HCT116 (cell line): ENCODE measurements around the gene TBC1D17. TPM values are rescaled to one million over a fixed set of nuclear protein-coding genes. Genes with fewer than 3 reads are reported as not detected.

Experiments used
- ATAC-seq: fragments of 200-7000 bp; cut with Tn5 transposase; 2 replicates; pipeline ENCODE4 v1.9.1; 2020; ENCODE audit warnings: mild to moderate bottlenecking, moderate library complexity
- BruUV-seq: library from RNA; stranded (reverse); fragments of 400-500 nt; replicated peaks from 2 replicates; lab custom pipeline; 2021; lab: Mats Ljungman, UMichigan
- CTCF ChIA-PET: fragments of 300-600 bp; sonication (Branson Sonifier 250); formaldehyde crosslinking; loops from one replicate; lab custom pipeline; 2021; ENCODE audit warnings: antibody characterized with exemption; lab: Charles Lee
- POLR2A ChIA-PET: fragments of 300-600, 350-600 bp; sonication (Branson Sonifier 250); formaldehyde crosslinking; loops from one replicate; lab custom pipeline; 2021; ENCODE audit warnings: antibody characterized with exemption; lab: Charles Lee
- RAD21 ChIA-PET, 2 experiments: fragments of 300-600 bp; sonication (Branson Sonifier 250); formaldehyde crosslinking; loops; one replicate each; lab custom pipeline; 2023; ENCODE audit warnings: low total read pairs in 2 of 2; ENCODE audit not compliant: uncharacterized antibody in 2 of 2, unreplicated experiment in 2 of 2, low non-redundant PET in 1 of 2; lab: Charles Lee
- DNase-seq: peaks from one replicate; pipeline ENCODE4 v3.0.0-alpha.2; 2010; ENCODE audit warnings: low read depth, low spot score
- H2AFZ ChIP-seq: fragments of 200-600 bp; shearing (Covaris generic), sonication (generic); 2 replicates; pipeline ENCODE4 v1.6.1; 2017; ENCODE audit warnings: low read depth, mixed run types, mixed read lengths, antibody characterized with exemption, low read length; ENCODE audit not compliant: poor library complexity, severe bottlenecking
- H3K27ac ChIP-seq: 2 replicates; pipeline ENCODE4 v1.5.1; 2012; ENCODE audit warnings: low read depth, low read length
- H3K27me3 ChIP-seq: fragments of 200-600 bp; sonication (generic); 2 replicates; pipeline ENCODE4 v1.6.1; 2016; ENCODE audit warnings: mixed run types, low read length, mixed read lengths; ENCODE audit not compliant: insufficient read depth
- H3K36me3 ChIP-seq, 2 experiments: fragments of 200-500 bp in 1 of 2; fragments of 200-600 bp in 1 of 2; sonication (Bioruptor generic) in 1 of 2; sonication (generic) in 1 of 2; 2 replicates each; pipeline versions ENCODE4 v1.5.1 to v1.6.1; 2014 to 2016; ENCODE audit warnings: low read length in 2 of 2, inconsistent platforms in 1 of 2, mixed read lengths in 1 of 2, mixed run types in 1 of 2; ENCODE audit not compliant: insufficient read depth in 2 of 2, control insufficient read depth in 1 of 2
- H3K4me1 ChIP-seq, 2 experiments: fragments of 200-600 bp in 1 of 2; sonication (generic) in 1 of 2; 2 replicates each; pipeline versions ENCODE4 v1.5.1 to v1.6.1; 2012 to 2017; ENCODE audit warnings: low read length in 2 of 2, inconsistent platforms in 1 of 2, mild to moderate bottlenecking in 1 of 2, mixed read lengths in 1 of 2, mixed run types in 1 of 2, moderate library complexity in 1 of 2; ENCODE audit not compliant: insufficient read depth in 2 of 2, control insufficient read depth in 1 of 2
- H3K4me2 ChIP-seq: fragments of 200-600 bp; sonication (generic); 2 replicates; pipeline ENCODE4 v1.6.1; 2017; ENCODE audit warnings: mixed run types, low read length, mixed read lengths
- H3K4me3 ChIP-seq, 2 experiments: fragments of 200-600 bp in 1 of 2; sonication (generic) in 1 of 2; replicated peaks in 1 of 2; 2 replicates each; pipeline ENCODE4 v1.5.1; 2011 to 2016; ENCODE audit warnings: low read length in 2 of 2, control low read depth in 1 of 2, low read depth in 1 of 2, mild to moderate bottlenecking in 1 of 2, mixed read lengths in 1 of 2, mixed run types in 1 of 2
- H3K79me2 ChIP-seq: fragments of 200-600 bp; sonication (generic); 2 replicates; pipeline ENCODE4 v1.6.1; 2017; ENCODE audit warnings: mild to moderate bottlenecking, mixed run types, low read length, moderate library complexity, mixed read lengths; ENCODE audit not compliant: insufficient read depth
- H3K9ac ChIP-seq: fragments of 200-600 bp; sonication (generic); 2 replicates; pipeline ENCODE4 v1.6.1; 2016; ENCODE audit warnings: low read length, mixed read lengths
- H3K9me2 ChIP-seq: fragments of 200-600 bp; sonication (generic), shearing (Covaris generic); 2 replicates; pipeline ENCODE4 v1.6.1; 2017; ENCODE audit warnings: mixed run types, mild to moderate bottlenecking, moderate library complexity; ENCODE audit not compliant: insufficient read depth
- H3K9me3 ChIP-seq, 2 experiments: fragments of 200-500 bp in 1 of 2; fragments of 200-600 bp in 1 of 2; sonication (Bioruptor generic) in 1 of 2; sonication (generic) in 1 of 2; 2 replicates each; pipeline ENCODE4 v1.6.1; 2014 to 2017; ENCODE audit warnings: low read length in 2 of 2, mixed read lengths in 2 of 2, inconsistent platforms in 1 of 2, low read depth in 1 of 2, mild to moderate bottlenecking in 1 of 2, mixed run types in 1 of 2, moderate library complexity in 1 of 2; ENCODE audit not compliant: control insufficient read depth in 1 of 2, insufficient read depth in 1 of 2
- H4K20me1 ChIP-seq: fragments of 200-600 bp; sonication (generic), shearing (Covaris generic); 2 replicates; pipeline ENCODE4 v1.6.1; 2017; ENCODE audit warnings: mixed run types, mild to moderate bottlenecking, moderate library complexity; ENCODE audit not compliant: insufficient read depth
- CBX3 ChIP-seq: IDR thresholded peaks from 2 replicates; pipeline ENCODE4 v1.6.1; 2012; ENCODE audit warnings: low read depth
- ELF1 ChIP-seq: IDR thresholded peaks from 2 replicates; pipeline ENCODE4 v1.6.1; 2012; ENCODE audit warnings: low read depth, borderline replicate concordance
- EZH2 ChIP-seq: fragments of 200-600 bp; sonication (generic); IDR thresholded peaks from 2 replicates; pipeline ENCODE4 v1.6.1; 2017; ENCODE audit warnings: antibody characterized with exemption, mixed run types
- EZH2phosphoT487 ChIP-seq: fragments of 200-600 bp; IDR thresholded peaks from 2 replicates; pipeline ENCODE4 v1.6.1; 2018; ENCODE audit warnings: antibody characterized with exemption, borderline replicate concordance
- JUND ChIP-seq: IDR thresholded peaks from 2 replicates; pipeline ENCODE4 v1.6.1; 2012
- POLR2A ChIP-seq: IDR thresholded peaks from 2 replicates; pipeline ENCODE4 v1.7.0; 2011; ENCODE audit warnings: borderline replicate concordance; ENCODE audit not compliant: insufficient read depth, insufficient read length; ENCODE audit errors: extremely low read depth
- POLR2AphosphoS5 ChIP-seq: IDR thresholded peaks from 2 replicates; pipeline ENCODE4 v1.6.1; 2011; ENCODE audit warnings: mild to moderate bottlenecking, low read depth, low read length, moderate library complexity
- RAD21 ChIP-seq: IDR thresholded peaks from 2 replicates; pipeline ENCODE4 v1.6.1; 2012; ENCODE audit warnings: low read depth, mild to moderate bottlenecking
- SIN3A ChIP-seq: IDR thresholded peaks from 2 replicates; pipeline ENCODE4 v1.6.1; 2012; ENCODE audit warnings: low read depth
- SP1 ChIP-seq: IDR thresholded peaks from 2 replicates; pipeline ENCODE4 v1.6.1; 2012; ENCODE audit warnings: low read depth
- SRF ChIP-seq: IDR thresholded peaks from 2 replicates; pipeline ENCODE4 v1.6.1; 2012; ENCODE audit warnings: low read depth
- TCF7L2 ChIP-seq: IDR thresholded peaks from 2 replicates; pipeline ENCODE4 v1.7.0; 2011; ENCODE audit warnings: borderline replicate concordance, inconsistent platforms; ENCODE audit not compliant: insufficient read depth, insufficient read length; ENCODE audit errors: extremely low read depth
- ZFX ChIP-seq: fragments of 450-650 bp; IDR thresholded peaks from 2 replicates; pipeline ENCODE4 v1.6.1; 2017
- ZNF274 ChIP-seq: fragments of 200-500 bp; sonication (Bioruptor generic); IDR thresholded peaks from 2 replicates; pipeline ENCODE4 v1.6.1; 2014; ENCODE audit warnings: mild to moderate bottlenecking, low read depth, low read length, inconsistent platforms
- intact Hi-C: fragments of 100-400 bp; cut with micrococcal nuclease; formaldehyde crosslinking; loops from 2 replicates; pipeline ENCODE4 v1.10.0; 2022
- total RNA-seq: library from RNA; stranded (reverse); gene quantifications from one replicate; pipeline ENCODE4 v1.2.1, GENCODE V29; 2021; ENCODE audit not compliant: unreplicated experiment
- TF ChIP-seq, protein P1 (sequence below): IDR thresholded peaks from 2 replicates; pipeline ENCODE4 v1.6.1; 2012
- TF ChIP-seq, protein P2 (sequence below), 3 experiments: fragments of 200-600 bp in 1 of 3; sonication (generic) in 1 of 3; IDR thresholded peaks in 2 of 3; conservative IDR thresholded peaks in 1 of 3; 2 replicates each; pipeline ENCODE4 v1.5.1; 2012 to 2017; ENCODE audit warnings: low read depth in 2 of 3, low read length in 2 of 3, antibody characterized with exemption in 1 of 3, borderline replicate concordance in 1 of 3, control low read depth in 1 of 3, mild to moderate bottlenecking in 1 of 3, mixed read lengths in 1 of 3, mixed run types in 1 of 3, moderate library complexity in 1 of 3; ENCODE audit not compliant: insufficient read depth in 1 of 3

TBC1D17 gene
- total RNA-seq, 1 experiment from 2014 or later, result 32.9 TPM

DNA sequence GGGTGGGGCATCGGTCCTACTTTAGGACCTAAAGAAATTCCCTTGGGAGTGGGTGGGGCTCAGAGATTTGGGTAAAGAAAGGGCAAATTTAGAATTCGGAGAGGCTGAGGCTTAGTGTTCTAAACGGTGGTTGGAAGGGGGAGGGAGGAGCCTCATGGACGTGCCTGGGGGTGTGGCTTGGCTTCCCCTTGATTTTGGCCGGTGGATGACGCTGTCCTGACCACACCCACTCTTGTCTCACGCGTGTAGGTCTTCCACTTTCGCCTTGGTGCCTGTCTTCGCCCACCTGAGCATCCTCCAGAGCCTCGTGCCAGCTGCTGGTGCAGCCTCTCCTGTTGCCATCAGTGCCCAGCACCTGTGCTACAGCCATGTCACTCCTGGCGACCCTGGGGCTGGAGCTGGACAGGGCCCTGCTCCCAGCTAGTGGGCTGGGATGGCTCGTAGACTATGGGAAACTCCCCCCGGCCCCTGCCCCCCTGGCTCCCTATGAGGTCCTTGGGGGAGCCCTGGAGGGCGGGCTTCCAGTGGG is 53.0 kb downstream of the TBC1D17 start:
- peak overlapping the region; percentile 58 to 97 for H3K4me3 ChIP-seq
- peak; percentile 38 for DNase-seq
- ATAC-seq, result peak; percentile 32
- no TSS peak for BruUV-seq
- no peaks in the 10 kb centered on the region for H3K27me3 ChIP-seq
- peak overlapping the region; percentile 100 for H3K4me2 ChIP-seq
- no peak overlapping the region for H2AFZ ChIP-seq
- intact Hi-C loops, result no loop called here
- no peaks in the 10 kb centered on the region for H4K20me1 ChIP-seq
- TF ChIP-seq EZH2, result no peak
- TF ChIP-seq, protein P1, sequence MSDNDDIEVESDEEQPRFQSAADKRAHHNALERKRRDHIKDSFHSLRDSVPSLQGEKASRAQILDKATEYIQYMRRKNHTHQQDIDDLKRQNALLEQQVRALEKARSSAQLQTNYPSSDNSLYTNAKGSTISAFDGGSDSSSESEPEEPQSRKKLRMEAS, result no peak
- no peak for TF ChIP-seq SRF
- CTCF ChIA-PET, result no interaction called here
- peaks cover 3 to 25% of the 10 kb centered on the region in 2 experiments; a peak in 3 of 4 replicates for H3K36me3 ChIP-seq
- no peaks in the 10 kb centered on the region for H3K9me2 ChIP-seq
- POLR2A ChIA-PET, result interaction anchor here (0.6 to 1.8 kb wide), 7 partner anchors 12 to 971 kb away, joined by 3 to 5 read pairs (median 3); no protein-coding TSS in a partner anchor
- no peaks in the 10 kb centered on the region for H3K9me3 ChIP-seq
- peak overlapping the region; percentile 82 for H3K9ac ChIP-seq
- H3K79me2 ChIP-seq, result peaks cover 44% of the 10 kb centered on the region
- RAD21 ChIA-PET, result no interaction called here
- H3K27ac ChIP-seq, result peak overlapping the region; percentile 99
- H3K4me1 ChIP-seq, result peaks cover 11 to 29% of the 10 kb centered on the region in 2 experiments; a peak in 3 of 4 replicates

DNA sequence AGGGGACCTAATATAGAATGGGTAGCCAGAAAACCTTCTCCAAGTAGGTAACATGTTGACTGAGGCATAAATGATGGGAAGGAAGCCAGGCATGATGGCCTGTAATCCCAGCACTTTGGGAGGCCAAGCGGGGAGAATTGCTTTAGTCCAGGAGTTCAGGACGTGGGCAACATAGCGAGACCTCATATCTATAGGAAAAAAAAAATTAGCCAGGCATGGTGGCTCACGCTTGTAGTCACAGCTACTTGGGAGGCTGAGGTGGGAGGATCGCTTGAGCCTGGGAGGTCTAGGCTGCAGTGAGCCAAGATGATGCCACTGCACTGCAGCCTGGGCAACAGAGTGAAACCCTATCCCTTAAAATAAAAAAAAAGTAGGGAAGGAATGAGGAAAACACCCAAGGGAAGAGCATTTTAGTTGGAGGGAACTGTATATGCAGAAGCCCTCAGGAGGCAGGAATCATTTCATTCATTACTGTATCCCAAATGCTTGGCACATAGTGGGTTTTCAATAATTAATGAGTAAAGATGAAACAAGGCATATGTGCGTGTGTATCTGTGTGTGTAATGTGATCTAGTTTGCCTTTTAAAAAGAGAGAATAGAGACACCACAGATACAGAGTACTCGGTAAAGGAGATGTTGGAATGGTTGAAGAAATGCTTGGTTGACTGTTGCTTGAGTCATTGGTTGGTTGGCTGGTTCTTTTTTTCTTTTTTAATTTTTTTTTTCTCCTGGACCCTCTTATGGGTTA is 54.0 kb downstream of the TBC1D17 start:
- no peak overlapping the region for H3K9ac ChIP-seq
- no peaks in the 10 kb centered on the region for H3K9me3 ChIP-seq
- H3K79me2 ChIP-seq, result peaks cover 35% of the 10 kb centered on the region
- ChIA-PET POLR2A (no interaction called here), CTCF (no interaction called here), RAD21 (no interaction called here)
- no peaks in the 10 kb centered on the region for H3K9me2 ChIP-seq
- peaks cover 11 to 29% of the 10 kb centered on the region in 2 experiments; a peak in 3 of 4 replicates for H3K4me1 ChIP-seq
- intact Hi-C loops, result no loop called here
- ATAC-seq (no peak), DNase-seq (no peak)
- H3K4me2 ChIP-seq, result no peak overlapping the region
- no peak overlapping the region for H3K27ac ChIP-seq
- no peak overlapping the region for H3K4me3 ChIP-seq
- no peaks in the 10 kb centered on the region for H3K27me3 ChIP-seq
- no peaks in the 10 kb centered on the region for H4K20me1 ChIP-seq
- no TSS peak for BruUV-seq
- H3K36me3 ChIP-seq, result peaks cover 3 to 21% of the 10 kb centered on the region in 2 experiments; a peak in 3 of 4 replicates
- no peak overlapping the region for H2AFZ ChIP-seq
- no peak for TF ChIP-seq ELF1
- TF ChIP-seq, protein P1, result no peak
- no peak for TF ChIP-seq ZFX
- no peak for TF ChIP-seq POLR2A
- no peak for TF ChIP-seq SP1
- no peak for TF ChIP-seq JUND
- TF ChIP-seq ZNF274, result no peak
- TF ChIP-seq SIN3A, result no peak
- no peak for TF ChIP-seq TCF7L2
- TF ChIP-seq POLR2AphosphoS5, result no peak
- TF ChIP-seq SRF, result no peak
- no peak for TF ChIP-seq RAD21
- no peak for TF ChIP-seq CBX3
- TF ChIP-seq, protein P2, sequence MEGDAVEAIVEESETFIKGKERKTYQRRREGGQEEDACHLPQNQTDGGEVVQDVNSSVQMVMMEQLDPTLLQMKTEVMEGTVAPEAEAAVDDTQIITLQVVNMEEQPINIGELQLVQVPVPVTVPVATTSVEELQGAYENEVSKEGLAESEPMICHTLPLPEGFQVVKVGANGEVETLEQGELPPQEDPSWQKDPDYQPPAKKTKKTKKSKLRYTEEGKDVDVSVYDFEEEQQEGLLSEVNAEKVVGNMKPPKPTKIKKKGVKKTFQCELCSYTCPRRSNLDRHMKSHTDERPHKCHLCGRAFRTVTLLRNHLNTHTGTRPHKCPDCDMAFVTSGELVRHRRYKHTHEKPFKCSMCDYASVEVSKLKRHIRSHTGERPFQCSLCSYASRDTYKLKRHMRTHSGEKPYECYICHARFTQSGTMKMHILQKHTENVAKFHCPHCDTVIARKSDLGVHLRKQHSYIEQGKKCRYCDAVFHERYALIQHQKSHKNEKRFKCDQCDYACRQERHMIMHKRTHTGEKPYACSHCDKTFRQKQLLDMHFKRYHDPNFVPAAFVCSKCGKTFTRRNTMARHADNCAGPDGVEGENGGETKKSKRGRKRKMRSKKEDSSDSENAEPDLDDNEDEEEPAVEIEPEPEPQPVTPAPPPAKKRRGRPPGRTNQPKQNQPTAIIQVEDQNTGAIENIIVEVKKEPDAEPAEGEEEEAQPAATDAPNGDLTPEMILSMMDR (IDR thresholded peaks at IDR 0.05 in 2 of 3, conservative IDR thresholded peaks at IDR 0.05 in 1 of 3; ENCODE audit: borderline replicate concordance in 1 of 3, insufficient read depth in 1 of 3, low read depth in 2 of 3, low read length in 2 of 3), result no peak
- no peak for TF ChIP-seq EZH2phosphoT487
